Renal pelvis (tissue), 4 donors: ENCODE measurements around the gene CENPF. TPM values are rescaled to one million over a fixed set of nuclear protein-coding genes. Genes with fewer than 3 reads are reported as not detected.

Source experiments
- DNase-seq: peaks from one replicate; pipeline ENCODE4 v3.0.0-alpha.2; 2013
- polyA plus RNA-seq, 3 donors: library from polyadenylated mRNA; unstranded; fragments of 120-200 nt; gene quantifications; one replicate each; pipeline ENCODE4 v1.2.1, GENCODE V29; 2013; ENCODE audit not compliant: insufficient read length in 3 of 3

The CENPF gene
- polyA plus RNA-seq, 3 donors, result 78.8 to 109 (median 96.9) TPM

DNA sequence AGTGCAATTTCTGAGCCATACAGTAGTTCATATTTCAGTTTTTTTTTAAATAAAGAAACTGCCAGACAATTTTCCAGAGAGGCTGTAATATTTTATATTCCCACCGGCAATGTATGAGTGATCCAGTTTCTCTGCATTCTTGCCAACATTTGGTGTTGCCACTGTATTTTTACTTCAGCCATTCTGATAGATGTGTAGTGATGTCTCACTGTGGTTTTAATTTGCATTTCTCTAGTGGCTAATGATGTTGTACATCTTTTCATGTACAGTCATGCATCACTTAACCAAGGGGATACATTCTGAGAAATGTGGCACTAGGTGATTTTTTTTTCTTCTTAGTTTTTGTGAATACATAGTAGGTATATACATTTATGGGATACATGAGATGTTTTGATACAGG, 99.6 kb downstream of the CENPF start:
- DNase-seq, result no peak

DNA sequence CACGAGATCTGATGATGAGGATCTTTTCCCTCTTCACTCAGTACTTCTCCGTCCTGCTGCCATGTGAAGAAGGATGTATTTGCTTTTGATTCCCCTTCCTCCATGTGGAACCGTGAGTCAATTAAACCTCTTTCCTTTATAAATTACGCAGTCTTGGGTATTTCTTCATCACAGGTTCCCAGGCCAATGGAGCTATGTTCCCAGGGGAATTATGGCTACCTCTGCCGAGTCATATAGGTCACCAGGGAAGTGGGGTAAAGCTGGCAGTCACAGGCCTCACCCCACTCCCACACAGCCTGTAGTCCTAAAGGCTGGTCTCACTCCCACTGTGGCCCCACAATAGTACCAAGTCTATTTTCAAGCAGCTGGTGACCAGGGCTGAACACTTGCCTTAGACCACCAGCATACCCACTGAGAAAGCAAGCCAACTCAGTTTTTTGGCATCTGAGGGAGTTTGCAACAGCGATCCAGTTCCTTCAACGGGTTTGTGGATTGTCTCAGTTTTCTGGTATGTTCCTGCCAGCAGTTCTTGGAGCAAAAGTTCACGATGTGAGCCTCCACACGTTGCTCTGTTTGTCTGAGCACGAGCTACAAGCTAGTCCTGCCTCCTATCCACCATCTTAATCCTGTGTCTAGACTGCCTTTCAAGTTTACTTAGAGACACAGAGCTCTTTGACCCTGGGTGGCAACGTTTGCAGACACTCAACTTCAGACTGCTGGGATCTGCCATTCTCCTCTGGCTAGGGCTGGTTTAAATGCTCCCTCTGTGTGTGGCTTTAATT, 104.5 kb downstream of the CENPF start:
- no peak for DNase-seq

GRCh38 chr1:214708321-214708955, 105.4 kb downstream of the CENPF start:
- DNase-seq, result no peak

GRCh38 chr1:214709241-214709640, 106.2 kb downstream of the CENPF start:
- no peak for DNase-seq

DNA sequence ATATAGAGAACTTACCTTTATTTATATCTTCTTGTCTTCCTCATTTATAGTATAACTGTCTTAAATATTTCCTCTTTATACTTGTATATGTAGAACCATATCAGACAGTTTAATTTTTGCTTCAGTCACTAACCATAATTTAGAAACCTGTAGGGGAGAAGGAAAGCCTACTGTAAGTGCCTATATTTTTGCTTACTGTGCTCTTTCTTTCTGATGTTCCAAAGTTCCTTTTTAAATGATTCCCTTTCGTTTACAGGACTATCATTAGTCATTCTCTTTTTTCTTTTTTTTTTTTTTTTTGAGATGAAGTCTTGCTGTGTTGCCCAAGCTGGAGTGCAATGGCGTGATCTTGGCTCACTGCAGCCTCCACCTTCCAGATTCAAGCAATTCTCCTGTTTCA, 109.7 kb downstream of the CENPF start:
- no peak for DNase-seq

Other genes starting within 250 kb of the CENPF start
- 10 to 100 TPM; 35.0 to 46.1 (median 41.1) TPM for gene PTPN14, start 51.6 kb upstream of the CENPF start, polyA plus RNA-seq